ENCODE measurements around the gene EMC7. TPM values are rescaled to one million over a fixed set of nuclear protein-coding genes. Genes with fewer than 3 reads are reported as not detected.
A peak's percentile ranks its signal among the peaks of the same experiment; 100 is the strongest.

Gene EMC7
- total RNA-seq, 4 donors from 2014 or later: 18.9 to 62.1 (median 36.1) TPM

GRCh38 chr15:34109797-34110663, 8.4 kb upstream of the EMC7 start:
- H3K27me3 ChIP-seq: peaks cover 0 to 11% (median 0%) of the 10 kb centered on the region in 4 donors
- intact Hi-C loops (cut with DNase I): loop anchor here (10.0 kb wide), 1 partner anchor 105 kb away; the partner anchor contains the start of gene KATNBL1
- H3K4me3 ChIP-seq: no peak overlapping the region
- TF ChIP-seq POLR2A (IDR thresholded peaks at IDR 0.05) (no peak), CTCF (IDR thresholded peaks at IDR 0.05) (peak in 5 of 6 experiments; percentile 29 to 64 (median 43))
- DNase-seq: no peak
- no peak overlapping the region for H3K27ac ChIP-seq
- WGBS, 2 donors: 63 to 65% methylated on average over 5 of the region's 5 CpGs
- no peaks in the 10 kb centered on the region for H3K9me3 ChIP-seq
- H3K36me3 ChIP-seq: no peaks in the 10 kb centered on the region
- no peaks in the 10 kb centered on the region for H3K4me1 ChIP-seq

GRCh38 chr15:34107315-34107714, 5.7 kb upstream of the EMC7 start:
- Histone ChIP-seq H3K27ac (no peak overlapping the region), H3K27me3 (no peaks in the 10 kb centered on the region), H3K36me3 (no peaks in the 10 kb centered on the region), H3K9me3 (no peaks in the 10 kb centered on the region), H3K4me3 (no peak overlapping the region), H3K4me1 (peaks cover 0 to 6% (median 4%) of the 10 kb centered on the region in 3 donors)
- no peak for DNase-seq
- intact Hi-C loops (cut with DNase I): loop anchor here (10.0 kb wide), 1 partner anchor 107 kb away; the partner anchor contains the start of gene KATNBL1
- WGBS, 2 donors: 85 to 93% methylated on average over 2 of the region's 2 CpGs
- TF ChIP-seq POLR2A (IDR thresholded peaks at IDR 0.05) (no peak), CTCF (IDR thresholded peaks at IDR 0.05) (no peak)

GRCh38 chr15:34106423-34106822, 4.8 kb upstream of the EMC7 start:
- Histone ChIP-seq H3K4me3 (no peak overlapping the region), H3K9me3 (no peaks in the 10 kb centered on the region), H3K27ac (no peak overlapping the region), H3K36me3 (no peaks in the 10 kb centered on the region), H3K27me3 (no peaks in the 10 kb centered on the region), H3K4me1 (peaks cover 0 to 8% (median 4%) of the 10 kb centered on the region in 3 donors)
- intact Hi-C loops (cut with DNase I): loop anchor here (10.0 kb wide), 1 partner anchor 108 kb away; the partner anchor contains the start of gene KATNBL1
- no peak for DNase-seq
- TF ChIP-seq CTCF (IDR thresholded peaks at IDR 0.05) (no peak), POLR2A (IDR thresholded peaks at IDR 0.05) (no peak)
- WGBS, 2 donors: 93 to 100% methylated on average over 1 of the region's 1 CpG

- WGBS, 2 donors: 26% methylated on average over 29 of the region's 29 CpGs
- Histone ChIP-seq H3K4me1 (peaks cover 10 to 42% (median 13%) of the 10 kb centered on the region in 3 donors), H3K9me3 (no peaks in the 10 kb centered on the region), H3K4me3 (peak overlapping the region; percentile 76 to 97 (median 94)), H3K36me3 (no peaks in the 10 kb centered on the region), H3K27me3 (no peaks in the 10 kb centered on the region), H3K27ac (peak overlapping the region; percentile 87 to 94 (median 92))
- intact Hi-C loops (cut with DNase I): loop anchor here (10.0 kb wide), 1 partner anchor 112 kb away; the partner anchor contains the start of gene KATNBL1
- TF ChIP-seq POLR2A (IDR thresholded peaks at IDR 0.05) (no peak), CTCF (IDR thresholded peaks at IDR 0.05) (no peak)
- no peak for DNase-seq
These were observed 688 bp upstream of the EMC7 start for GRCh38 chr15:34102175-34102925.
